K562 (cell line): ENCODE results near the gene PPP1R16B. TPM values are rescaled to one million over a fixed set of nuclear protein-coding genes. Genes with fewer than 3 reads are reported as not detected.

Experiments used
- CBFA2T2 ChIP-seq: fragments of 450-650 bp; conservative IDR thresholded peaks from 2 replicates; pipeline ENCODE4 v1.6.1; 2017; ENCODE audit warnings: mild to moderate bottlenecking
- CEBPB ChIP-seq: fragments of 450-650 bp; IDR thresholded peaks from 2 replicates; pipeline ENCODE4 v1.6.1; 2016; ENCODE audit warnings: missing genetic modification characterization, missing compliant biosample characterization
- FOXA3 ChIP-seq, 2 experiments: fragments of 450-650 bp in 1 of 2; sonication (generic) in 1 of 2; formaldehyde crosslinking; IDR thresholded peaks in 1 of 2; conservative IDR thresholded peaks in 1 of 2; 2 replicates each; pipeline versions ENCODE4 v1.4.0 to v1.8.0; 2020 to 2022; ENCODE audit warnings: mild to moderate bottlenecking in 2 of 2, missing genetic modification reagents in 1 of 2
- MAFF ChIP-seq: IDR thresholded peaks from 2 replicates; pipeline ENCODE4 v1.6.1; 2012; ENCODE audit warnings: low read length, improper control_type of control experiment
- NFIC ChIP-seq: fragments of 450-650 bp; IDR thresholded peaks from 2 replicates; pipeline ENCODE4 v1.6.1; 2017; ENCODE audit warnings: mild to moderate bottlenecking, inconsistent platforms
- PHB2 ChIP-seq: fragments of 450-650 bp; IDR thresholded peaks from 2 replicates; pipeline ENCODE4 v1.6.1; 2017; ENCODE audit warnings: low read depth
- POLR2H ChIP-seq: IDR thresholded peaks from 2 replicates; pipeline ENCODE4 v1.6.1; 2016; ENCODE audit warnings: missing genetic modification characterization, low read depth, mild to moderate bottlenecking, control low read depth, missing compliant biosample characterization, moderate library complexity
- STAT5B ChIP-seq: fragments of 250-450 bp; sonication (Bioruptor Pico); IDR thresholded peaks from 2 replicates; pipeline ENCODE4 v1.8.0; 2021; ENCODE audit warnings: mild to moderate bottlenecking, inconsistent platforms
- TCF7L2 ChIP-seq: fragments of 150-350 bp; IDR thresholded peaks from 2 replicates; pipeline ENCODE4 v1.6.1; 2016; ENCODE audit warnings: low read depth, mild to moderate bottlenecking, low read length, moderate library complexity
- U2AF1 ChIP-seq: fragments of 200-400 bp; formaldehyde crosslinking; optimal IDR thresholded peaks from 2 replicates; pipeline ENCODE3; 2017; ENCODE audit warnings: mild to moderate bottlenecking, low read depth, low read length, moderate library complexity
- ZBTB8A ChIP-seq: fragments of 450-650 bp; IDR thresholded peaks from 2 replicates; pipeline ENCODE4 v1.6.1; 2018; ENCODE audit warnings: mild to moderate bottlenecking, moderate library complexity; ENCODE audit not compliant: partially characterized antibody
- ZNF699 ChIP-seq: fragments of 250-450 bp; sonication (Bioruptor Pico); IDR thresholded peaks from 2 replicates; pipeline ENCODE4 v1.8.0; 2021; ENCODE audit warnings: mild to moderate bottlenecking, moderate library complexity; ENCODE audit not compliant: insufficient replicate concordance
- polyA plus RNA-seq, 8 experiments: library from polyadenylated mRNA; depleted of rRNA in 4 of 8; stranded (reverse) in 5 of 8; unstranded in 3 of 8; fragments of >200 nt; fragmentation: Nextera tagmentation in 2 of 8; fragmentation: Illumina TruSeq in 1 of 8; extraction: Ambion mirVana in 2 of 8; extraction: Trizol in 1 of 8; gene quantifications; 2 replicates each; pipeline versions ENCODE4 v1.2.1 to v1.2.3, GENCODE V29; 2011 to 2014; ENCODE audit warnings: inconsistent platforms in 1 of 8, missing spikeins in 1 of 8
- total RNA-seq, 7 experiments: library from RNA; depleted of rRNA in 6 of 7; stranded (reverse); fragments of >200 nt in 6 of 7; fragmentation: Illumina TruSeq in 2 of 7; extraction: Trizol in 2 of 7; gene quantifications; 2 replicates each; pipeline versions ENCODE4 v1.2.1 to v1.2.3, GENCODE V29; 2011 to 2021; ENCODE audit warnings: low replicate concordance in 1 of 7
- TF ChIP-seq, protein P1 (sequence below): sonication (generic); formaldehyde crosslinking; IDR thresholded peaks from 2 replicates; pipeline ENCODE4 v1.8.1; 2023; ENCODE audit warnings: missing genetic modification reagents, mild to moderate bottlenecking, borderline replicate concordance
- TF ChIP-seq, protein P2 (sequence below): fragments of 250-450 bp; sonication (Bioruptor Pico); IDR thresholded peaks from 2 replicates; pipeline ENCODE4 v1.4.0; 2020; ENCODE audit warnings: mild to moderate bottlenecking, moderate library complexity, borderline replicate concordance
- TF ChIP-seq, protein P3 (sequence below): fragments of 450-650 bp; IDR thresholded peaks from 2 replicates; pipeline ENCODE4 v1.6.1; 2016; ENCODE audit warnings: low read depth, mild to moderate bottlenecking, moderate library complexity
- TF ChIP-seq, protein P4 (sequence below): fragments of 450-650 bp; formaldehyde crosslinking; IDR thresholded peaks from 2 replicates; pipeline ENCODE4 v1.4.0; 2020; ENCODE audit warnings: mild to moderate bottlenecking, mixed read lengths

The PPP1R16B gene
- total and polyA plus RNA-seq, 9 of the 15 experiments (the other 6 are each of a cell fraction or from before 2014, with no cell fraction given), result 1.5 to 11.5 (median 6.8) TPM

DNA sequence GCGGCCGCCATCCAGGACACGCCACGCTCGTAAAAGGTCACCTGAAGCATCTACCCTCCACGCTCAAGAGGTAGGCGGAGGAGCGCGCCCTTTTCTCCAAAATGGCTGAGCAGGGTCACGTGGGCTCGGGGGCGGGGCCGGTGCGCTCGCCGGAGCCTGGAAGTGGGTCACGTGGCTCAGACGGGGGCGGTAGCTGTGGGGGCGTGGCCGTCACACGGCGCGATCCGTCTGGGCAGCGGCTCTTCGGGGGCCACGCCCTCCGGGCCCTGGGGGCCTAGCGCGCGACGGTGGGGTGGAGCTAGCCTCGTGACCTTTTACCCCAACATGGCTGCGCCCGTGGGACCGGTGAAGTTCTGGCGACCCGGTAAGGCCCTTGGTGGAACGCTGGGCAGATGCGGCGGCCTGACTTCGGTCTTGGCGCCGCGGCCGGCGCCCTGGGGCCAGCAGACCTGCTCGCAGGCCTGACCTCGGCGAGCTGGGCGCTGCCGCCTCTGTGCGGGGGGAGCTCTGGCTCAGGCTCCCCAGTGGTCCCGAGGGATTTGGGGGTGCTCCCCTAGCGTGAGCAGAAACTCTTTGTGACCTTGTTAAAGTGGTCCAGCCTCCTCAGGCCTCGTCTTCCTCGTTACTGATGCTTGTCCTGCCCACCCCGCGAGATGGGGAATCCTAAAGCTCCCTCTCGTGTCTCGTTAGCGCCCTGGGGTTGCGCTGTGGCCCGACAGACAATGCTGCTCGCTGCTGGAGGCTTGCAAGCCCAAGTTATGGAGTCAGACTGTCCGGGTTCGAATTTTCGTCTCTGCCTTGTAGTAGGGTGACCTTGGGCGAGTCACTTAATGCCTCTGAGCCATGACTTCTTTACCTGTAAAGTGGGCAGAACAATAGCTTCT lies 156.8 kb downstream of the PPP1R16B start, which contains the start of gene DHX35 (continued):
- TF ChIP-seq, protein P1, sequence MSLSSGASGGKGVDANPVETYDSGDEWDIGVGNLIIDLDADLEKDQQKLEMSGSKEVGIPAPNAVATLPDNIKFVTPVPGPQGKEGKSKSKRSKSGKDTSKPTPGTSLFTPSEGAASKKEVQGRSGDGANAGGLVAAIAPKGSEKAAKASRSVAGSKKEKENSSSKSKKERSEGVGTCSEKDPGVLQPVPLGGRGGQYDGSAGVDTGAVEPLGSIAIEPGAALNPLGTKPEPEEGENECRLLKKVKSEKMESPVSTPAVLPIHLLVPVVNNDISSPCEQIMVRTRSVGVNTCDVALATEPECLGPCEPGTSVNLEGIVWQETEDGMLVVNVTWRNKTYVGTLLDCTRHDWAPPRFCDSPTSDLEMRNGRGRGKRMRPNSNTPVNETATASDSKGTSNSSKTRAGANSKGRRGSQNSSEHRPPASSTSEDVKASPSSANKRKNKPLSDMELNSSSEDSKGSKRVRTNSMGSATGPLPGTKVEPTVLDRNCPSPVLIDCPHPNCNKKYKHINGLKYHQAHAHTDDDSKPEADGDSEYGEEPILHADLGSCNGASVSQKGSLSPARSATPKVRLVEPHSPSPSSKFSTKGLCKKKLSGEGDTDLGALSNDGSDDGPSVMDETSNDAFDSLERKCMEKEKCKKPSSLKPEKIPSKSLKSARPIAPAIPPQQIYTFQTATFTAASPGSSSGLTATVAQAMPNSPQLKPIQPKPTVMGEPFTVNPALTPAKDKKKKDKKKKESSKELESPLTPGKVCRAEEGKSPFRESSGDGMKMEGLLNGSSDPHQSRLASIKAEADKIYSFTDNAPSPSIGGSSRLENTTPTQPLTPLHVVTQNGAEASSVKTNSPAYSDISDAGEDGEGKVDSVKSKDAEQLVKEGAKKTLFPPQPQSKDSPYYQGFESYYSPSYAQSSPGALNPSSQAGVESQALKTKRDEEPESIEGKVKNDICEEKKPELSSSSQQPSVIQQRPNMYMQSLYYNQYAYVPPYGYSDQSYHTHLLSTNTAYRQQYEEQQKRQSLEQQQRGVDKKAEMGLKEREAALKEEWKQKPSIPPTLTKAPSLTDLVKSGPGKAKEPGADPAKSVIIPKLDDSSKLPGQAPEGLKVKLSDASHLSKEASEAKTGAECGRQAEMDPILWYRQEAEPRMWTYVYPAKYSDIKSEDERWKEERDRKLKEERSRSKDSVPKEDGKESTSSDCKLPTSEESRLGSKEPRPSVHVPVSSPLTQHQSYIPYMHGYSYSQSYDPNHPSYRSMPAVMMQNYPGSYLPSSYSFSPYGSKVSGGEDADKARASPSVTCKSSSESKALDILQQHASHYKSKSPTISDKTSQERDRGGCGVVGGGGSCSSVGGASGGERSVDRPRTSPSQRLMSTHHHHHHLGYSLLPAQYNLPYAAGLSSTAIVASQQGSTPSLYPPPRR (CRISPR knock-in tag), result no peak
- TF ChIP-seq MAFF, result no peak
- TF ChIP-seq ZNF699, result no peak
- peak; percentile 64 for TF ChIP-seq U2AF1
- no peak for TF ChIP-seq CEBPB
- TF ChIP-seq POLR2H (tag), result peak; percentile 77; the same call in 1 of the 2 replicates
- TF ChIP-seq CBFA2T2, result peak; percentile 97
- TF ChIP-seq, protein P2, sequence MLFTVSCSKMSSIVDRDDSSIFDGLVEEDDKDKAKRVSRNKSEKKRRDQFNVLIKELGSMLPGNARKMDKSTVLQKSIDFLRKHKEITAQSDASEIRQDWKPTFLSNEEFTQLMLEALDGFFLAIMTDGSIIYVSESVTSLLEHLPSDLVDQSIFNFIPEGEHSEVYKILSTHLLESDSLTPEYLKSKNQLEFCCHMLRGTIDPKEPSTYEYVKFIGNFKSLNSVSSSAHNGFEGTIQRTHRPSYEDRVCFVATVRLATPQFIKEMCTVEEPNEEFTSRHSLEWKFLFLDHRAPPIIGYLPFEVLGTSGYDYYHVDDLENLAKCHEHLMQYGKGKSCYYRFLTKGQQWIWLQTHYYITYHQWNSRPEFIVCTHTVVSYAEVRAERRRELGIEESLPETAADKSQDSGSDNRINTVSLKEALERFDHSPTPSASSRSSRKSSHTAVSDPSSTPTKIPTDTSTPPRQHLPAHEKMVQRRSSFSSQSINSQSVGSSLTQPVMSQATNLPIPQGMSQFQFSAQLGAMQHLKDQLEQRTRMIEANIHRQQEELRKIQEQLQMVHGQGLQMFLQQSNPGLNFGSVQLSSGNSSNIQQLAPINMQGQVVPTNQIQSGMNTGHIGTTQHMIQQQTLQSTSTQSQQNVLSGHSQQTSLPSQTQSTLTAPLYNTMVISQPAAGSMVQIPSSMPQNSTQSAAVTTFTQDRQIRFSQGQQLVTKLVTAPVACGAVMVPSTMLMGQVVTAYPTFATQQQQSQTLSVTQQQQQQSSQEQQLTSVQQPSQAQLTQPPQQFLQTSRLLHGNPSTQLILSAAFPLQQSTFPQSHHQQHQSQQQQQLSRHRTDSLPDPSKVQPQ, result peak; percentile 85; the same call in 1 of the 2 replicates
- no peak for TF ChIP-seq TCF7L2
- TF ChIP-seq ZBTB8A, result no peak
- 0 out of 4 replicates have a peak, but pooled peaks of 1 of the 2 experiments have one; percentile 71 for TF ChIP-seq FOXA3 (CRISPR knock-in tag; conservative IDR thresholded peaks at IDR 0.05 in 1 of 2, IDR thresholded peaks at IDR 0.05 in 1 of 2)
- TF ChIP-seq STAT5B, result no peak
- TF ChIP-seq PHB2, result no peak
- TF ChIP-seq, protein P3, sequence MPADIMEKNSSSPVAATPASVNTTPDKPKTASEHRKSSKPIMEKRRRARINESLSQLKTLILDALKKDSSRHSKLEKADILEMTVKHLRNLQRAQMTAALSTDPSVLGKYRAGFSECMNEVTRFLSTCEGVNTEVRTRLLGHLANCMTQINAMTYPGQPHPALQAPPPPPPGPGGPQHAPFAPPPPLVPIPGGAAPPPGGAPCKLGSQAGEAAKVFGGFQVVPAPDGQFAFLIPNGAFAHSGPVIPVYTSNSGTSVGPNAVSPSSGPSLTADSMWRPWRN, result no peak
- no peak for TF ChIP-seq NFIC
- TF ChIP-seq, protein P4, sequence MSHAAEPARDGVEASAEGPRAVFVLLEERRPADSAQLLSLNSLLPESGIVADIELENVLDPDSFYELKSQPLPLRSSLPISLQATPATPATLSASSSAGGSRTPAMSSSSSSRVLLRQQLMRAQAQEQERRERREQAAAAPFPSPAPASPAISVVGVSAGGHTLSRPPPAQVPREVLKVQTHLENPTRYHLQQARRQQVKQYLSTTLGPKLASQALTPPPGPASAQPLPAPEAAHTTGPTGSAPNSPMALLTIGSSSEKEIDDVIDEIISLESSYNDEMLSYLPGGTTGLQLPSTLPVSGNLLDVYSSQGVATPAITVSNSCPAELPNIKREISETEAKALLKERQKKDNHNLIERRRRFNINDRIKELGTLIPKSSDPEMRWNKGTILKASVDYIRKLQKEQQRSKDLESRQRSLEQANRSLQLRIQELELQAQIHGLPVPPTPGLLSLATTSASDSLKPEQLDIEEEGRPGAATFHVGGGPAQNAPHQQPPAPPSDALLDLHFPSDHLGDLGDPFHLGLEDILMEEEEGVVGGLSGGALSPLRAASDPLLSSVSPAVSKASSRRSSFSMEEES, result peak; percentile 99
